Immature natural killer cell (primary cell): ENCODE measurements around the gene EPB41L2. TPM values are rescaled to one million over a fixed set of nuclear protein-coding genes. Genes with fewer than 3 reads are reported as not detected.

ENCODE experiments used
- DNase-seq, 3 donors: peaks; one replicate each; pipeline ENCODE4 v3.0.0; 2022; ENCODE audit warnings: mixed read lengths in 1 of 3
- H3K27ac Mint-ChIP-seq, 6 donors: one replicate each; pipeline ENCODE4 v1.8.0; 2020; ENCODE audit warnings: mixed read lengths in 6 of 6, mild to moderate bottlenecking in 5 of 6, inconsistent platforms in 4 of 6, moderate library complexity in 3 of 6
- H3K27me3 Mint-ChIP-seq, 3 donors: one replicate each; pipeline ENCODE4 v1.8.0; 2020 to 2021; ENCODE audit warnings: low read depth in 3 of 3, mild to moderate bottlenecking in 3 of 3, mixed read lengths in 3 of 3, moderate library complexity in 3 of 3, inconsistent platforms in 1 of 3
- H3K36me3 Mint-ChIP-seq, 3 donors: one replicate each; pipeline ENCODE4 v1.8.0; 2020; ENCODE audit warnings: mixed read lengths in 3 of 3, inconsistent platforms in 2 of 3, mild to moderate bottlenecking in 2 of 3
- H3K4me1 Mint-ChIP-seq, 2 donors: one replicate each; pipeline ENCODE4 v1.8.0; 2020; ENCODE audit warnings: inconsistent platforms in 2 of 2, mild to moderate bottlenecking in 2 of 2, mixed read lengths in 2 of 2, moderate library complexity in 1 of 2
- H3K4me3 Mint-ChIP-seq, 5 donors: one replicate each; pipeline ENCODE4 v1.8.0; 2020; ENCODE audit warnings: mild to moderate bottlenecking in 5 of 5, mixed read lengths in 5 of 5, inconsistent platforms in 3 of 5, moderate library complexity in 3 of 5
- H3K9me3 Mint-ChIP-seq, 6 donors: one replicate each; pipeline ENCODE4 v1.8.0; 2020; ENCODE audit warnings: mild to moderate bottlenecking in 6 of 6, mixed read lengths in 6 of 6, inconsistent platforms in 4 of 6, moderate library complexity in 3 of 6
- polyA plus RNA-seq, 3 donors: library from polyadenylated mRNA; unstranded; fragments of 300-500 nt; fragmentation: Illumina TruSeq; gene quantifications; one replicate each; pipeline ENCODE4 v1.2.3, GENCODE V29; 2021

The EPB41L2 gene
- polyA plus RNA-seq, 3 donors from 2014 or later = 0.81 to 1.3 TPM; not detected in 1

GRCh38 chr6:131038597-131039344 lies 24.3 kb downstream of the EPB41L2 start:
- H3K4me3 Mint-ChIP-seq = no peak overlapping the region
- H3K36me3 Mint-ChIP-seq = no peaks in the 10 kb centered on the region
- no peaks in the 10 kb centered on the region for H3K9me3 Mint-ChIP-seq
- H3K27me3 Mint-ChIP-seq = peaks cover 0 to 2% (median 0%) of the 10 kb centered on the region in 3 donors
- no peak for DNase-seq
- no peak overlapping the region for H3K27ac Mint-ChIP-seq
- no peaks in the 10 kb centered on the region for H3K4me1 Mint-ChIP-seq

- Mint-ChIP-seq H3K9me3 (no peaks in the 10 kb centered on the region), H3K36me3 (no peaks in the 10 kb centered on the region), H3K27ac (no peak overlapping the region), H3K4me1 (no peaks in the 10 kb centered on the region), H3K4me3 (no peak overlapping the region), H3K27me3 (peaks cover 0 to 2% (median 0%) of the 10 kb centered on the region in 3 donors)
- DNase-seq = no peak
Observed at GRCh38 chr6:131037194-131037897, 25.7 kb downstream of the EPB41L2 start.

- no peak overlapping the region for H3K27ac Mint-ChIP-seq
- no peaks in the 10 kb centered on the region for H3K36me3 Mint-ChIP-seq
- H3K4me1 Mint-ChIP-seq = no peaks in the 10 kb centered on the region
- no peaks in the 10 kb centered on the region for H3K9me3 Mint-ChIP-seq
- no peak for DNase-seq
- peaks cover 0 to 2% (median 0%) of the 10 kb centered on the region in 3 donors for H3K27me3 Mint-ChIP-seq
- H3K4me3 Mint-ChIP-seq = no peak overlapping the region
Observed at GRCh38 chr6:131036601-131037000, 26.4 kb downstream of the EPB41L2 start.

GRCh38 chr6:131036143-131036542 lies 26.9 kb downstream of the EPB41L2 start:
- H3K9me3 Mint-ChIP-seq = no peaks in the 10 kb centered on the region
- DNase-seq = no peak
- H3K27me3 Mint-ChIP-seq = peaks cover 0 to 2% (median 0%) of the 10 kb centered on the region in 3 donors
- H3K4me3 Mint-ChIP-seq = no peak overlapping the region
- H3K36me3 Mint-ChIP-seq = no peaks in the 10 kb centered on the region
- no peaks in the 10 kb centered on the region for H3K4me1 Mint-ChIP-seq
- no peak overlapping the region for H3K27ac Mint-ChIP-seq

- Mint-ChIP-seq H3K4me3 (no peak overlapping the region), H3K9me3 (no peaks in the 10 kb centered on the region), H3K27ac (no peak overlapping the region), H3K27me3 (no peaks in the 10 kb centered on the region), H3K4me1 (no peaks in the 10 kb centered on the region), H3K36me3 (no peaks in the 10 kb centered on the region)
- DNase-seq = no peak
Observed at GRCh38 chr6:131035582-131035981, 27.5 kb downstream of the EPB41L2 start.

- no peak overlapping the region for H3K4me3 Mint-ChIP-seq
- H3K27me3 Mint-ChIP-seq = peaks cover 0 to under 1% (median 0%) of the 10 kb centered on the region in 3 donors
- H3K36me3 Mint-ChIP-seq = no peaks in the 10 kb centered on the region
- no peak for DNase-seq
- H3K27ac Mint-ChIP-seq = no peak overlapping the region
- no peaks in the 10 kb centered on the region for H3K9me3 Mint-ChIP-seq
- no peaks in the 10 kb centered on the region for H3K4me1 Mint-ChIP-seq
Observed at GRCh38 chr6:131033631-131034030, 29.4 kb downstream of the EPB41L2 start.

GRCh38 chr6:131029626-131030297 lies 33.3 kb downstream of the EPB41L2 start:
- Mint-ChIP-seq H3K4me1 (no peaks in the 10 kb centered on the region), H3K27ac (no peak overlapping the region), H3K4me3 (no peak overlapping the region)

GRCh38 chr6:131027326-131027725 lies 35.7 kb downstream of the EPB41L2 start:
- Mint-ChIP-seq H3K4me3 (no peak overlapping the region), H3K27ac (no peak overlapping the region)
- no peak for DNase-seq

More at GRCh38 chr6:131029626-131030297, 33.3 kb downstream of the EPB41L2 start:
- Mint-ChIP-seq H3K9me3 (no peaks in the 10 kb centered on the region), H3K36me3 (no peaks in the 10 kb centered on the region), H3K27me3 (peaks cover 0 to 4% (median 0%) of the 10 kb centered on the region in 3 donors)
- no peak for DNase-seq

GRCh38 chr6:131026243-131026642 lies 36.8 kb downstream of the EPB41L2 start:
- no peaks in the 10 kb centered on the region for H3K9me3 Mint-ChIP-seq
- H3K27ac Mint-ChIP-seq = no peak overlapping the region
- peaks cover 0 to 4% (median 0%) of the 10 kb centered on the region in 3 donors for H3K27me3 Mint-ChIP-seq
- no peak overlapping the region for H3K4me3 Mint-ChIP-seq
- no peaks in the 10 kb centered on the region for H3K4me1 Mint-ChIP-seq
- H3K36me3 Mint-ChIP-seq = no peaks in the 10 kb centered on the region
- no peak for DNase-seq

More at GRCh38 chr6:131027326-131027725, 35.7 kb downstream of the EPB41L2 start:
- no peaks in the 10 kb centered on the region for H3K9me3 Mint-ChIP-seq
- no peaks in the 10 kb centered on the region for H3K4me1 Mint-ChIP-seq
- H3K36me3 Mint-ChIP-seq = no peaks in the 10 kb centered on the region
- H3K27me3 Mint-ChIP-seq = peaks cover 0 to 4% (median 0%) of the 10 kb centered on the region in 3 donors

- H3K36me3 Mint-ChIP-seq = no peaks in the 10 kb centered on the region
- H3K4me1 Mint-ChIP-seq = no peaks in the 10 kb centered on the region
- DNase-seq = no peak
- H3K27me3 Mint-ChIP-seq = peaks cover 0 to 4% (median 2%) of the 10 kb centered on the region in 3 donors
- H3K27ac Mint-ChIP-seq = no peak overlapping the region
- H3K9me3 Mint-ChIP-seq = no peaks in the 10 kb centered on the region
- no peak overlapping the region for H3K4me3 Mint-ChIP-seq
Observed at GRCh38 chr6:131024565-131024964, 38.5 kb downstream of the EPB41L2 start.

- H3K4me1 Mint-ChIP-seq = no peaks in the 10 kb centered on the region
- no peaks in the 10 kb centered on the region for H3K9me3 Mint-ChIP-seq
- no peak overlapping the region for H3K4me3 Mint-ChIP-seq
- no peak overlapping the region for H3K27ac Mint-ChIP-seq
- H3K36me3 Mint-ChIP-seq = no peaks in the 10 kb centered on the region
- DNase-seq = no peak
- H3K27me3 Mint-ChIP-seq = peaks cover 0 to 4% (median 2%) of the 10 kb centered on the region in 3 donors
Observed at GRCh38 chr6:131023834-131024504, 39.1 kb downstream of the EPB41L2 start.

- no peak for DNase-seq
- Mint-ChIP-seq H3K27me3 (peaks cover 0 to 2% (median 0%) of the 10 kb centered on the region in 3 donors), H3K4me3 (no peak overlapping the region), H3K9me3 (no peaks in the 10 kb centered on the region), H3K36me3 (no peaks in the 10 kb centered on the region), H3K27ac (no peak overlapping the region), H3K4me1 (no peaks in the 10 kb centered on the region)
Observed at GRCh38 chr6:131022691-131023090, 40.4 kb downstream of the EPB41L2 start.

- H3K27me3 Mint-ChIP-seq = peaks cover 0 to 2% (median 0%) of the 10 kb centered on the region in 3 donors
- H3K4me3 Mint-ChIP-seq = no peak overlapping the region
- no peaks in the 10 kb centered on the region for H3K9me3 Mint-ChIP-seq
- no peak for DNase-seq
- no peak overlapping the region for H3K27ac Mint-ChIP-seq
- no peaks in the 10 kb centered on the region for H3K4me1 Mint-ChIP-seq
- H3K36me3 Mint-ChIP-seq = no peaks in the 10 kb centered on the region
Observed at GRCh38 chr6:131017962-131018361, 45.1 kb downstream of the EPB41L2 start.
